HepG2 (cell line): Measurements from ENCODE around the gene SLC18A3. TPM values are rescaled to one million over a fixed set of nuclear protein-coding genes. Genes with fewer than 3 reads are reported as not detected.

Source experiments
- ATAC-seq: fragments of 200-7000 bp; cut with Tn5 transposase; 3 replicates; pipeline ENCODE4 v1.9.1; 2020; ENCODE audit warnings: mild to moderate bottlenecking, moderate library complexity
- BruUV-seq: library from RNA; stranded (reverse); fragments of 400-500 nt; replicated peaks from 2 replicates; lab custom pipeline; 2021; lab: Mats Ljungman, UMichigan
- CTCF ChIA-PET: fragments of 300-600 bp; formaldehyde crosslinking; extraction: SDS; loops from one replicate; lab custom pipeline; 2021; ENCODE audit warnings: low total read pairs, inconsistent platforms, low intra/inter-chr PET ratio; lab: Yijun Ruan, JAX
- POLR2A ChIA-PET: fragments of 350-600 bp; sonication (Branson Sonifier 250); formaldehyde crosslinking; loops from one replicate; lab custom pipeline; 2020; ENCODE audit warnings: antibody characterized with exemption, inconsistent platforms; lab: Yijun Ruan, JAX
- DNase-seq: peaks from one replicate; pipeline ENCODE4 v3.0.0-alpha.2; 2015; ENCODE audit warnings: low spot score
- FAIRE-seq: peaks from 3 replicates; lab custom pipeline; 2011; peaks lifted over from hg19 to GRCh38; lab: Jason Lieb, UNC
- H2AFZ ChIP-seq: one replicate; pipeline ENCODE4 v1.6.1; 2011; ENCODE audit warnings: low read length, inconsistent platforms
- H3K27ac ChIP-seq: fragments of 300-600 bp; 3 replicates; pipeline ENCODE4 v1.8.0; 2011; ENCODE audit warnings: mixed run types, mild to moderate bottlenecking, mixed read lengths, low read length, inconsistent platforms; ENCODE audit not compliant: insufficient read depth; ENCODE audit errors: extremely low read length
- H3K27me3 ChIP-seq, 2 experiments: fragments of 200-600 bp in 1 of 2; 2 replicates in 1 of 2; 3 replicates in 1 of 2; pipeline versions ENCODE4 v1.6.0 to v1.8.0; 2011; ENCODE audit warnings: low read length in 2 of 2, mild to moderate bottlenecking in 2 of 2, moderate library complexity in 2 of 2, inconsistent platforms in 1 of 2; ENCODE audit not compliant: insufficient read depth in 2 of 2, control insufficient read depth in 1 of 2
- H3K36me3 ChIP-seq, 2 experiments: fragments of 200-600 bp in 1 of 2; replicated peaks in 1 of 2; 2 replicates in 1 of 2; 3 replicates in 1 of 2; pipeline versions ENCODE4 v1.5.1 to v1.8.0; 2011; ENCODE audit warnings: low read length in 2 of 2, inconsistent platforms in 1 of 2; ENCODE audit not compliant: insufficient read depth in 2 of 2, control insufficient read depth in 1 of 2
- H3K4me1 ChIP-seq: 2 replicates; pipeline ENCODE4 v1.5.1; 2012; ENCODE audit warnings: low read length, inconsistent platforms; ENCODE audit not compliant: insufficient read depth
- H3K4me2 ChIP-seq: 2 replicates; pipeline ENCODE4 v1.6.0; 2011; ENCODE audit warnings: low read depth, low read length, inconsistent platforms
- H3K4me3 ChIP-seq, 3 experiments: fragments of 200-600 bp in 1 of 3; sonication (generic), shearing (Covaris generic) in 1 of 3; replicated peaks in 1 of 3; 2 replicates each; pipeline ENCODE4 v1.5.1; 2011 to 2016; ENCODE audit warnings: low read length in 3 of 3, inconsistent platforms in 2 of 3, low read depth in 2 of 3, mild to moderate bottlenecking in 2 of 3, control low read depth in 1 of 3, mixed read lengths in 1 of 3; ENCODE audit not compliant: insufficient read depth in 1 of 3
- H3K79me2 ChIP-seq: one replicate; pipeline ENCODE4 v1.6.1; 2011; ENCODE audit warnings: low read length, inconsistent platforms; ENCODE audit not compliant: insufficient read depth
- H3K9ac ChIP-seq: 2 replicates; pipeline ENCODE4 v1.6.0; 2011; ENCODE audit warnings: mild to moderate bottlenecking, low read depth, low read length, inconsistent platforms; ENCODE audit not compliant: insufficient read depth
- H3K9me3 ChIP-seq: 2 replicates; pipeline ENCODE4 v1.5.1; 2012; ENCODE audit warnings: mild to moderate bottlenecking, low read length
- H4K20me1 ChIP-seq: 2 replicates; pipeline ENCODE4 v1.6.0; 2011; ENCODE audit warnings: inconsistent platforms, mild to moderate bottlenecking, low read length, moderate library complexity; ENCODE audit not compliant: insufficient read depth
- E2F1 ChIP-seq: sonication (generic); formaldehyde crosslinking; IDR thresholded peaks from 2 replicates; pipeline ENCODE4 v1.5.0; 2020; ENCODE audit warnings: missing genetic modification reagents
- GATAD2A ChIP-seq: IDR thresholded peaks from 2 replicates; pipeline ENCODE4 v1.6.1; 2016
- GRHL1 ChIP-seq: sonication (generic); formaldehyde crosslinking; conservative IDR thresholded peaks from 2 replicates; pipeline ENCODE4 v1.8.0; 2022; ENCODE audit warnings: missing genetic modification reagents
- RARA ChIP-seq: IDR thresholded peaks from 2 replicates; pipeline ENCODE4 v1.6.1; 2016; ENCODE audit warnings: missing genetic modification reagents, missing compliant biosample characterization
- SOX6 ChIP-seq, 2 experiments: fragments of 450-650 bp in 1 of 2; sonication (generic) in 1 of 2; formaldehyde crosslinking in 1 of 2; IDR thresholded peaks; 2 replicates each; pipeline versions ENCODE4 v1.4.0 to v1.6.1; 2017 to 2020; ENCODE audit warnings: antibody characterized with exemption in 1 of 2, mild to moderate bottlenecking in 1 of 2, missing genetic modification reagents in 1 of 2
- SRSF4 ChIP-seq: fragments of 200-400 bp; formaldehyde crosslinking; IDR thresholded peaks from one replicate; pipeline ENCODE4 v1.6.1; 2018; ENCODE audit warnings: mild to moderate bottlenecking, low read depth, low read length, moderate library complexity; ENCODE audit not compliant: poor library complexity, severe bottlenecking
- ZFP82 ChIP-seq: sonication (generic); formaldehyde crosslinking; IDR thresholded peaks from 2 replicates; pipeline ENCODE4 v1.5.1; 2020; ENCODE audit warnings: mild to moderate bottlenecking, missing genetic modification reagents, borderline replicate concordance
- ZNF3 ChIP-seq: IDR thresholded peaks from 2 replicates; pipeline ENCODE4 v1.7.0; 2017; ENCODE audit warnings: inconsistent platforms
- ZNF414 ChIP-seq: sonication (generic); formaldehyde crosslinking; IDR thresholded peaks from 2 replicates; pipeline ENCODE4 v1.5.0; 2020; ENCODE audit warnings: missing genetic modification reagents
- ZNF605 ChIP-seq: sonication (generic); formaldehyde crosslinking; IDR thresholded peaks from 2 replicates; pipeline ENCODE4 v1.8.0; 2022; ENCODE audit warnings: mild to moderate bottlenecking, missing genetic modification reagents
- WGBS: methylation state at CpG from one replicate; pipeline ENCODE4 v1.1.6; 2017; ENCODE audit warnings: low lambda C conversion rate; 5-methylcytosine and 5-hydroxymethylcytosine counted together
- in situ Hi-C: cut with HindIII; loops from 2 replicates; pipeline ENCODE4 v1.10.0; 2017; ENCODE audit warnings: low pct_unique_long_range_greater_than_20kb; ENCODE audit not compliant: extremely low pct_ligation_motif_present
- intact Hi-C: fragments of 100-400 bp; cut with micrococcal nuclease; formaldehyde crosslinking; loops from one replicate; pipeline ENCODE4 v1.10.0; 2022; ENCODE audit not compliant: unreplicated experiment
- polyA plus RNA-seq, 8 experiments: library from polyadenylated mRNA; depleted of rRNA in 3 of 8; stranded (reverse) in 7 of 8; unstranded in 1 of 8; fragments of >200 nt; fragmentation: Illumina TruSeq in 4 of 8; extraction: Trizol in 4 of 8; gene quantifications; 2 replicates each; pipeline versions ENCODE4 v1.2.1 to v1.2.3, GENCODE V29; 2011 to 2016; ENCODE audit warnings: low read depth in 4 of 8, missing spikeins in 1 of 8, mixed read lengths in 1 of 8; ENCODE audit not compliant: insufficient read depth in 1 of 8
- total RNA-seq, 5 experiments: library from RNA; depleted of rRNA; stranded (reverse); fragments of >200 nt; fragmentation: Illumina TruSeq; extraction: Trizol; gene quantifications; 2 replicates each; pipeline ENCODE4 v1.2.3, GENCODE V29; 2016; ENCODE audit warnings: low read depth in 1 of 5

The SLC18A3 gene
- total and polyA plus RNA-seq, 2 of the 13 experiments (the other 11 are each of a cell fraction or from before 2014, with no cell fraction given) = not detected

GRCh38 chr10:49598986-49599385 is 11.1 kb upstream of the SLC18A3 start:
- H3K27me3 ChIP-seq = peaks cover 0 to 13% of the 10 kb centered on the region in 2 experiments; a peak in 2 of 5 replicates
- ChIA-PET CTCF (no interaction called here), POLR2A (no interaction called here)
- TF ChIP-seq SOX6 (IDR thresholded peaks at IDR 0.05) (no peak), SOX6 (CRISPR knock-in tag; IDR thresholded peaks at IDR 0.05) (no peak), ZNF3 (CRISPR knock-in tag) (no peak), GRHL1 (CRISPR knock-in tag) (no peak), RARA (CRISPR knock-in tag) (no peak), GATAD2A (no peak), SRSF4 (no peak), ZNF414 (CRISPR knock-in tag) (no peak), ZNF605 (CRISPR knock-in tag) (no peak), E2F1 (CRISPR knock-in tag) (no peak), ZFP82 (CRISPR knock-in tag) (no peak)
- H3K9ac ChIP-seq = no peak overlapping the region
- no peak overlapping the region for H2AFZ ChIP-seq
- no peak for ATAC-seq
- intact Hi-C loops (no loop called here), in situ Hi-C loops (loop anchor here (10.0 to 25.0 kb wide), 2 partner anchors 166 to 613 kb away; partner anchors contain the start of gene OGDHL)
- H3K4me2 ChIP-seq = no peak overlapping the region
- H3K36me3 ChIP-seq = no peaks in the 10 kb centered on the region
- H3K79me2 ChIP-seq = no peaks in the 10 kb centered on the region
- 0% methylated on average over 4 of the region's 4 CpGs for WGBS
- FAIRE-seq = no peak
- H3K27ac ChIP-seq = no peak overlapping the region
- H3K4me1 ChIP-seq = peaks cover 12% of the 10 kb centered on the region; the same call in 1 of the 2 replicates
- no peak for DNase-seq
- BruUV-seq = no TSS peak
- no peaks in the 10 kb centered on the region; the same call in 1 of the 2 replicates for H4K20me1 ChIP-seq
- no peak overlapping the region for H3K4me3 ChIP-seq
- no peaks in the 10 kb centered on the region for H3K9me3 ChIP-seq
